HTERT RPE-1 (cell line): ENCODE data around the gene TMEM219.
"Not testable (repeated sequence)": the region's sequence is repeated elsewhere in the genome, so short reads cannot be mapped to it uniquely, and the experiment has no call there.

Experiments used
- in situ Hi-C: fragments of 300-500 bp; cut with MboI; formaldehyde crosslinking; loops from 4 replicates; pipeline ENCODE4 v1.14.3; 2020; ENCODE audit warnings: low sequenced_read_pairs

TMEM219 gene

DNA sequence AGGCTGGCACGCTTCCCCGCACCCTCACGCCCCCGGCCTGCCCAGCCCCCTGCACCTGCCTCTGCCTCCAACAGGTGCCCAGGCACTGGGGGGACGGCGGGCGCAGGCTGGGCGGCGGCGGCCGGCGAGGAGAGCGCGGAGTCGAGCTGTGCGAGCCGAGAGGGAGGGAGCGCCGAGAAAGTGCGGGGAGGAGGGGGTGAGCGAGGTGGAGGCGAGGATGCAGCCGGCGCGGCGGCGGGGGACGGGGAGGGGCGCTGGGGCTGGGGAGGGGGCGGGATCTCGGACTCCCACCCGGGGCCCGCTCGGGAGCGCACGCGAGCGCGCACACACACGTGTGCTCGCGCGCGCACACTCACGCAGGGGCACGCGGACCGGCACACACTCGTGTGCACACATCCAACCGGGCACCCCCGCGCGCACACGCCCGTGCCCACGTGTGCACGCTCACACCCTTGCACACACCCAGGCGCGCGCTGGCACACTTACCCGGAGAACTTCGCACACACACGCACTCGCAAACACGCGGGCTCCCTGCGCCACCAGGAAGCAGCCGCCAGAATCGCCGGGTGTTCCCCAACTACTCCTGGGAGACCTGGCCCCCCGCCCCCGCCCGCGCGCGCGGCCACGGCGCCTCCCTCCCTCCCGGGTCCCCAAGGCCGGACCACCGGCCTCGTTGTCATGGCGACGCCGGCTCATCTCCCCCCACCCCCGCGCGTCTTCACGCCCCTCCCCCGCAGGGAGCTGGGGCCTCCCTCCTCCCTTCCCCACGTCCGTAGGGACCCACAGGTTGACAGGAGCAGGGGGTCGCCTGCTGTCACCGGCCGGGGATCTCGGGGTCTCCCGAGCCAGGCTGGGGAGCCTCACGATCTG lies 49.2 kb downstream of the TMEM219 start, which contains the start of gene DOC2A:
Gene DOC2A, minus strand, starts transcription at position 184 of the 870 bp plus-strand sequence. CDS start 805 bp downstream, outside the sequence.
- in situ Hi-C loops: no loop called here

GRCh38 chr16:30011714-30012504 lies 50.0 kb downstream of the TMEM219 start:
- in situ Hi-C loops: no loop called here

GRCh38 chr16:30012598-30012997 lies 50.7 kb downstream of the TMEM219 start:
- in situ Hi-C loops: not testable (repeated sequence)

GRCh38 chr16:30015450-30015849 lies 53.6 kb downstream of the TMEM219 start:
- in situ Hi-C loops: not testable (repeated sequence)

GRCh38 chr16:30016555-30017276 lies 54.8 kb downstream of the TMEM219 start:
- in situ Hi-C loops: no loop called here

GRCh38 chr16:30017277-30017656 lies 55.4 kb downstream of the TMEM219 start:
- in situ Hi-C loops: no loop called here

- in situ Hi-C loops: not testable (repeated sequence)
Measured at GRCh38 chr16:30017937-30018336, 56.1 kb downstream of the TMEM219 start.

DNA sequence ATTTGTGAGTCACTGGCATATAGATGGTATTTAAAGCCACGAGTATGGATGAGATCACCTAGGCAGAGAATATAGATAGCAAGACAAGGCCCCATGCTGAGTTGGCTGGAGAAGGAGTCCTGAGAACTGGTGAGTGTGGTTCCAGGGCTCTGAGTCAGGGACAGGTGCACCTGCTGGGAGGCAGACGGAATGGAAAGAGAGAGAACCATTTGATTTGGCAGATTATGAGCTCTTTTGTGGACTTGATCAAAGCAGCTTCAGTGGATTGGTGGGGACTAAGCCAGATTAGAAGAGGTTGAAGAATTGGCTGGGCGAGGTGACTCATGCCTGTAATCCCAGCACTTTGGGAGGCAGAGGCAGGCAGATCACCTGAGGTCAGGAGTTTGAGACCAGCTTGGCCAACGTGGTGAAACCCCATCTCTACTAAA lies 56.9 kb downstream of the TMEM219 start:
- in situ Hi-C loops: no loop called here
